ENCODE measurements around the gene NLRP6. TPM values are rescaled to one million over a fixed set of nuclear protein-coding genes. Genes with fewer than 3 reads are reported as not detected.

NLRP6 gene
- total RNA-seq, 1 donor from 2014 or later: not detected

GRCh38 chr11:272195-272930, 5.8 kb upstream of the NLRP6 start:
- DNase-seq: no peak
- H3K36me3 ChIP-seq: no peaks in the 10 kb centered on the region
- H3K4me1 ChIP-seq: no peaks in the 10 kb centered on the region
- intact Hi-C loops (cut with micrococcal nuclease): no loop called here
- peaks cover 59% of the 10 kb centered on the region for H3K27me3 ChIP-seq (ENCODE audit: low read depth)
- H3K4me3 ChIP-seq: no peak overlapping the region
- no peaks in the 10 kb centered on the region for H3K9me3 ChIP-seq (replicated peaks)
- no peak for TF ChIP-seq CTCF (IDR thresholded peaks at IDR 0.05; ENCODE audit: borderline replicate concordance)
- no peak overlapping the region for H3K27ac ChIP-seq (replicated peaks)

- no peak for TF ChIP-seq CTCF (IDR thresholded peaks at IDR 0.05; ENCODE audit: borderline replicate concordance)
- Histone ChIP-seq H3K27me3 (ENCODE audit: low read depth) (peaks cover 61% of the 10 kb centered on the region), H3K4me3 (no peak overlapping the region), H3K9me3 (replicated peaks) (no peaks in the 10 kb centered on the region), H3K36me3 (no peaks in the 10 kb centered on the region), H3K27ac (replicated peaks) (no peak overlapping the region), H3K4me1 (no peaks in the 10 kb centered on the region)
- no peak for DNase-seq
- intact Hi-C loops (cut with micrococcal nuclease): no loop called here
Observed at GRCh38 chr11:272931-273198, 5.3 kb upstream of the NLRP6 start.

- H3K4me3 ChIP-seq: no peak overlapping the region
- no peak overlapping the region for H3K27ac ChIP-seq (replicated peaks)
- TF ChIP-seq CTCF (IDR thresholded peaks at IDR 0.05; ENCODE audit: borderline replicate concordance): no peak
- DNase-seq: no peak
- intact Hi-C loops (cut with micrococcal nuclease): no loop called here
- peaks cover 30% of the 10 kb centered on the region for H3K4me1 ChIP-seq
- no peaks in the 10 kb centered on the region for H3K36me3 ChIP-seq
- H3K9me3 ChIP-seq (replicated peaks): no peaks in the 10 kb centered on the region
- peaks cover 65% of the 10 kb centered on the region for H3K27me3 ChIP-seq (ENCODE audit: low read depth)
Observed at GRCh38 chr11:276219-276618, 2.0 kb upstream of the NLRP6 start.

GRCh38 chr11:279040-279965, 1.1 kb downstream of the NLRP6 start:
- TF ChIP-seq CTCF (IDR thresholded peaks at IDR 0.05; ENCODE audit: borderline replicate concordance): no peak
- intact Hi-C loops (cut with micrococcal nuclease): no loop called here
- Histone ChIP-seq H3K27me3 (ENCODE audit: low read depth) (peaks cover 81% of the 10 kb centered on the region), H3K4me3 (peak overlapping the region; percentile 53), H3K36me3 (no peaks in the 10 kb centered on the region), H3K27ac (replicated peaks) (no peak overlapping the region), H3K4me1 (peaks cover 36% of the 10 kb centered on the region), H3K9me3 (replicated peaks) (no peaks in the 10 kb centered on the region)
- no peak for DNase-seq

GRCh38 chr11:279966-280705, 1.9 kb downstream of the NLRP6 start:
- H3K27me3 ChIP-seq (ENCODE audit: low read depth): peaks cover 90% of the 10 kb centered on the region
- H3K36me3 ChIP-seq: no peaks in the 10 kb centered on the region
- intact Hi-C loops (cut with micrococcal nuclease): no loop called here
- H3K4me3 ChIP-seq: peak overlapping the region; percentile 53
- H3K27ac ChIP-seq (replicated peaks): no peak overlapping the region
- H3K4me1 ChIP-seq: peaks cover 36% of the 10 kb centered on the region
- no peak for DNase-seq
- no peaks in the 10 kb centered on the region for H3K9me3 ChIP-seq (replicated peaks)
- TF ChIP-seq CTCF (IDR thresholded peaks at IDR 0.05; ENCODE audit: borderline replicate concordance): no peak

Data from left ventricle myocardium inferior (tissue), 1 donor.